Medulla oblongata (tissue), 1 donor: ENCODE data around the gene GLT1D1.

ENCODE experiments used
- DNase-seq: peaks from one replicate; pipeline ENCODE4 v3.0.0-alpha.2; 2015; ENCODE audit errors: extremely low spot score

The GLT1D1 gene

GRCh38 chr12:128914908-128915563 is 61.8 kb downstream of the GLT1D1 start:
- peak; percentile 86 for DNase-seq

GRCh38 chr12:128916425-128916824 is 63.1 kb downstream of the GLT1D1 start:
- no peak for DNase-seq

GRCh38 chr12:128918481-128919260 is 65.4 kb downstream of the GLT1D1 start:
- no peak for DNase-seq

GRCh38 chr12:128920468-128920867 is 67.2 kb downstream of the GLT1D1 start:
- peak; percentile 43 for DNase-seq

GRCh38 chr12:128928361-128928760 is 75.1 kb downstream of the GLT1D1 start:
- DNase-seq: no peak

- no peak for DNase-seq
Observed at GRCh38 chr12:128929057-128929456, 75.8 kb downstream of the GLT1D1 start.

GRCh38 chr12:128930606-128931005 is 77.3 kb downstream of the GLT1D1 start:
- no peak for DNase-seq

- DNase-seq: no peak
Observed at GRCh38 chr12:128932521-128932920, 79.2 kb downstream of the GLT1D1 start.

GRCh38 chr12:128933039-128933438 is 79.8 kb downstream of the GLT1D1 start:
- DNase-seq: no peak

- DNase-seq: no peak
Observed at GRCh38 chr12:128933926-128934325, 80.6 kb downstream of the GLT1D1 start.

- no peak for DNase-seq
Observed at GRCh38 chr12:128938886-128939285, 85.6 kb downstream of the GLT1D1 start.

GRCh38 chr12:128940090-128940888 is 87.0 kb downstream of the GLT1D1 start:
- no peak for DNase-seq

GRCh38 chr12:128940974-128941373 is 87.7 kb downstream of the GLT1D1 start:
- DNase-seq: no peak

- DNase-seq: no peak
Observed at GRCh38 chr12:128942960-128943477, 89.7 kb downstream of the GLT1D1 start.

- no peak for DNase-seq
Observed at GRCh38 chr12:128944956-128945355, 91.7 kb downstream of the GLT1D1 start.

- DNase-seq: no peak
Observed at GRCh38 chr12:128947209-128947608, 93.9 kb downstream of the GLT1D1 start.

GRCh38 chr12:128949086-128949485 is 95.8 kb downstream of the GLT1D1 start:
- DNase-seq: no peak

GRCh38 chr12:128951448-128951847 is 98.2 kb downstream of the GLT1D1 start:
- no peak for DNase-seq

GRCh38 chr12:128956755-128957154 is 103.5 kb downstream of the GLT1D1 start:
- no peak for DNase-seq

GRCh38 chr12:128959901-128960300 is 106.6 kb downstream of the GLT1D1 start:
- no peak for DNase-seq

GRCh38 chr12:128961308-128961902 is 108.1 kb downstream of the GLT1D1 start:
- DNase-seq: no peak

- no peak for DNase-seq
Observed at GRCh38 chr12:128961957-128962356, 108.7 kb downstream of the GLT1D1 start.
